Endothelial cell (in vitro differentiated cells): ENCODE measurements around the gene RAD9A. TPM values are rescaled to one million over a fixed set of nuclear protein-coding genes. Genes with fewer than 3 reads are reported as not detected.

Source experiments
- DNase-seq: peaks from one replicate; pipeline ENCODE4 v3.0.0; 2021; ENCODE audit warnings: low spot score
- H3K27ac Mint-ChIP-seq: one replicate; pipeline ENCODE4 v1.8.0; 2021; ENCODE audit warnings: mixed read lengths, inconsistent platforms; ENCODE audit not compliant: unreplicated experiment
- H3K27me3 Mint-ChIP-seq: one replicate; pipeline ENCODE4 v1.8.0; 2021; ENCODE audit warnings: mild to moderate bottlenecking, moderate library complexity, mixed read lengths, inconsistent platforms; ENCODE audit not compliant: unreplicated experiment
- H3K36me3 Mint-ChIP-seq: one replicate; pipeline ENCODE4 v1.8.0; 2021; ENCODE audit warnings: mild to moderate bottlenecking, low read depth, mixed read lengths, inconsistent platforms; ENCODE audit not compliant: unreplicated experiment
- H3K4me1 Mint-ChIP-seq: one replicate; pipeline ENCODE4 v1.8.0; 2021; ENCODE audit warnings: mild to moderate bottlenecking, mixed read lengths, inconsistent platforms; ENCODE audit not compliant: unreplicated experiment
- H3K4me3 Mint-ChIP-seq: one replicate; pipeline ENCODE4 v1.8.0; 2021; ENCODE audit warnings: mild to moderate bottlenecking, mixed read lengths, inconsistent platforms; ENCODE audit not compliant: unreplicated experiment
- H3K9me3 Mint-ChIP-seq: one replicate; pipeline ENCODE4 v1.8.0; 2021; ENCODE audit warnings: mixed read lengths, inconsistent platforms; ENCODE audit not compliant: unreplicated experiment
- total RNA-seq: library from RNA; stranded (reverse); fragmentation: NEBNext Ultra II Directional; extraction: Animal tissue kit (Norgen Biotek cat#: 25700); gene quantifications from one replicate; pipeline ENCODE4 v1.2.1, GENCODE V29; 2021; ENCODE audit not compliant: unreplicated experiment
- TF ChIP-seq, protein P1 (sequence below): fragments of 200-600 bp; sonication (generic); IDR thresholded peaks from one replicate; pipeline ENCODE4 v1.5.0; 2021; ENCODE audit warnings: antibody characterized with exemption; ENCODE audit not compliant: unreplicated experiment

RAD9A gene
- total RNA-seq, 1 donor from 2014 or later = 18.4 TPM

DNA sequence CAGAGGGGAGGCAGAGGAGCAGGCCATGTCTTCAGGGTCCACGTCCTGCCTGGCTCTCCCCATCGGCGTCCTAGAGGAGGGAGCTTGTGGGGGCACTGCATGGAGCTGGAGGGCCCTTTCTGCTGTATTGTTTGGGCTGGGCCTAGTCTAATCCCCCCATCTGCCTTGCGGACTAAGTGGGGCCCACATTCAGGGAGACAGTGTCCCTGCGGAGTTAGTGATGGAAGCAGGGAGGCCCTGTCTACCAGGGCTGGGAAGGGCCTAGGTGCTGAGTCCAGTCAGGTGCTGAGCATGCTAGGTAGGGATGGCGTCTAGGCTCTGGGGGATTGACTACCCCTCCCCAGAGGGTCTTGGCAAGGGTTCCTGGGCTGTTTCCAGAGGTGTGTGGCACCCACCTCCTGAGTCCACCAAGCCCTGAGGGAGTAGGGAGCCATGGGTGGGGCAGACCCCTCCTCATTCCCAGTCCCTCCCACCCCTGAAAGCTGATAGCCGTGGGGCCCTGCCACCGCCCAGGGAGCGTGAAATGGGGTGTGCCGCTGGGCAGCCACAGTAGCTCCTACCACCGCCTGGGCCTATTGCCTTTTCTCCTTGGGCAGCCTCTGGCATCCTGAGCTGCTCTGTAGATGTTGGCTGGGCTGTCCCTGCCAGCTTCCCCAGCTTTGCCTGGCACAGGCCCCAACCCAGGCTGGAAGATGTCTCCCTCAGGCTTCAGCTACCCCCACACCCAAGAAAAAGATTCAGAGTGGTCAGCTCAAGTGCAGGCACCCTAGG lies 36.6 kb upstream of the RAD9A start:
- no peaks in the 10 kb centered on the region for H3K9me3 Mint-ChIP-seq
- peaks cover 5% of the 10 kb centered on the region for H3K27me3 Mint-ChIP-seq
- no peak overlapping the region for H3K4me3 Mint-ChIP-seq
- TF ChIP-seq, protein P1, sequence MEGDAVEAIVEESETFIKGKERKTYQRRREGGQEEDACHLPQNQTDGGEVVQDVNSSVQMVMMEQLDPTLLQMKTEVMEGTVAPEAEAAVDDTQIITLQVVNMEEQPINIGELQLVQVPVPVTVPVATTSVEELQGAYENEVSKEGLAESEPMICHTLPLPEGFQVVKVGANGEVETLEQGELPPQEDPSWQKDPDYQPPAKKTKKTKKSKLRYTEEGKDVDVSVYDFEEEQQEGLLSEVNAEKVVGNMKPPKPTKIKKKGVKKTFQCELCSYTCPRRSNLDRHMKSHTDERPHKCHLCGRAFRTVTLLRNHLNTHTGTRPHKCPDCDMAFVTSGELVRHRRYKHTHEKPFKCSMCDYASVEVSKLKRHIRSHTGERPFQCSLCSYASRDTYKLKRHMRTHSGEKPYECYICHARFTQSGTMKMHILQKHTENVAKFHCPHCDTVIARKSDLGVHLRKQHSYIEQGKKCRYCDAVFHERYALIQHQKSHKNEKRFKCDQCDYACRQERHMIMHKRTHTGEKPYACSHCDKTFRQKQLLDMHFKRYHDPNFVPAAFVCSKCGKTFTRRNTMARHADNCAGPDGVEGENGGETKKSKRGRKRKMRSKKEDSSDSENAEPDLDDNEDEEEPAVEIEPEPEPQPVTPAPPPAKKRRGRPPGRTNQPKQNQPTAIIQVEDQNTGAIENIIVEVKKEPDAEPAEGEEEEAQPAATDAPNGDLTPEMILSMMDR = no peak
- DNase-seq = no peak
- no peaks in the 10 kb centered on the region for H3K36me3 Mint-ChIP-seq
- peaks cover 40% of the 10 kb centered on the region for H3K4me1 Mint-ChIP-seq
- H3K27ac Mint-ChIP-seq = no peak overlapping the region

DNA sequence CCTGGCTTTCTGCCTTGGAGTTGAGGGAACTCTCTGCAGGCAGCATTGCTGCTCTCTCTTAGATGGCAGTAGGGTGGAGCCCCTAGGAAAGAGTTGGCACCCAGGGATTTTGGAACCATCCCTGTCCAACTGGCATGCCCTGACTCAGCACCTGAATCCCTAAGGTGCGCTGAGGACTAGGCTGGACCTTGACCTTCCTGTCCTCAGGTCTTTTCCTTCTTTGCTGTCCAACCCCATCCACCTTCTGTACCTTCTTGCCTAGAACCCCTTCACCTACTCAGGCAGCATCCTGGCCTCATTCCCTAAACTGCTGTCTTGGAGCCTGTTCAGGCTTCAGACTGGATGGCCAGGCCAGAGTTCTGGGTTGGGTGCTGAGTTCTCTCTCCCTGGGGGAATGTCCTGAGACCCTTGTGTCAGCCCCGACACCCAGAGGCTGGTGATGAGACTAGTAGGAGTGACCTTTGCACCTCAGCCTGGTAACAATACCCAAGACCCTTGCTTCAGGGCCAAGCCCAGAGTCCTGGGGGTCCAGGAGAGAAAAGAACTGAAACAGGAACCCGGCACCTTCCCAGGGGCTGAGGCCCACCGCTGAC lies 35.9 kb upstream of the RAD9A start:
- H3K4me1 Mint-ChIP-seq = peaks cover 38% of the 10 kb centered on the region
- TF ChIP-seq, protein P1 = no peak
- H3K9me3 Mint-ChIP-seq = no peaks in the 10 kb centered on the region
- no peak for DNase-seq
- peaks cover 5% of the 10 kb centered on the region for H3K27me3 Mint-ChIP-seq
- H3K4me3 Mint-ChIP-seq = no peak overlapping the region
- H3K27ac Mint-ChIP-seq = no peak overlapping the region
- H3K36me3 Mint-ChIP-seq = no peaks in the 10 kb centered on the region

DNA sequence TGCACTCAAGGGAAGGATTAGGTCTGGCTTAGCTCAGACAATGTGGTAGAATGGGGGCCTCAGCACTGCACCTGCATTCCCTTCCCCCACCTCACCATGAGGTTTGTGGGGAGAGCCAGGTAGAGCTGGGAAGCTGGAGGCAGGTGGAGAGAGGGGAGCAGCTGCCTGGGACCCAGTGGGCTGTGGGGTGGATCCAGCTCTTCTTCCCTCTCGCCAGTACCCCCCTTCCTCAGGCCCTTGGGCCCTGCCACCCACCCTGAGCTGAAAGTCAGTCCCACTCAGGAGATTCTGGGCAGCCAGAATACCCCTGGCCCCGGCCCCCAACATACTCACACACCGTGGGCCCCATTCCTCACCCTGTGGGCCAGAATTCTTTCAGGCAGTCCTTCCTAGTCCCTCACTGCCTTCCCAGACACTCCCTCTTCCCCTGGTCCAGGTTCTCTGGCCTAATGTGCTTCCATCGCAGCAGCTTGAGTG lies 35.4 kb upstream of the RAD9A start:
- Mint-ChIP-seq H3K27ac (peak overlapping the region; percentile 58), H3K9me3 (no peaks in the 10 kb centered on the region), H3K36me3 (no peaks in the 10 kb centered on the region), H3K4me3 (no peak overlapping the region), H3K4me1 (peaks cover 33% of the 10 kb centered on the region), H3K27me3 (peaks cover 5% of the 10 kb centered on the region)
- TF ChIP-seq, protein P1 = no peak
- no peak for DNase-seq

DNA sequence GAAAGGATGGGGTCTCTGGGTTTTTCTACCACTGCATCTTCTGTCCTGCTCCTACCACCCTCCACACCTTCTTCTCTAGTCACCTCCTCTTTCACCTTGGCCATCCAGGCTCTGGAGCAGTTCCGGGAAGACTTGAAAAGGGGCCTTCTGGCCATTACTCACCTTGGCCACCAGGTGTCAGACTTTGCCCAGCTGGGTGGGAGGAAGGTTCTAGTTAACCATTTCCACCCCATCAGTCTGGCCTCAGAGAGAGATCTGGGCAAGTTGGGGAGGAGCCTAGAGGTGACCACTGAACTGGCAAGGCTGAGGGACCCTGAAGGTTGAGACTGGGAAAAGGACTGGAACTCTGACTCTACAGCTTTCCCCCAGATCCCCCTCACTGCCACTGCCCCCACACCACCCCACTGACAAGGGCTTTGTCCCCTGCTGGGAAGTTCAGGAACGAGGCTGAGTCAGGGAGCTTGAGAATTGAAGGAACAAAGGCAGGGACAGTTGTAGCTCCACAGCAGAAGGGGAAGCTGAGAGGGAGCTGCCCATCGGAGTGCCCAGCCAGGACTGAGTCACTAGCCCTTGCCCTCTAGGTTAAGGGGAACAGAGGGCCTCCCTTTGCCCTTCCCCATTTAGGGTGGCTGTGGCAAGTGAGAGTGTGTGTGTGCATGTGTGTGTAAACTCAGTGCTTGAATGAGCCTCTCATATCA lies 34.8 kb upstream of the RAD9A start:
- peaks cover 5% of the 10 kb centered on the region for H3K27me3 Mint-ChIP-seq
- H3K4me1 Mint-ChIP-seq = peaks cover 29% of the 10 kb centered on the region
- peak; percentile 76 for DNase-seq
- no peak overlapping the region for H3K4me3 Mint-ChIP-seq
- peak overlapping the region; percentile 58 for H3K27ac Mint-ChIP-seq
- no peaks in the 10 kb centered on the region for H3K36me3 Mint-ChIP-seq
- H3K9me3 Mint-ChIP-seq = no peaks in the 10 kb centered on the region
- TF ChIP-seq, protein P1 = peak; percentile 87
